Sigmoid colon (tissue), 7 donors: ENCODE data around the gene CCDC69. TPM values are rescaled to one million over a fixed set of nuclear protein-coding genes. Genes with fewer than 3 reads are reported as not detected.

Experiments used
- DNase-seq: peaks from one replicate; pipeline ENCODE4 v3.0.0-alpha.2; 2019
- H3K27ac ChIP-seq, 4 donors: fragments of 200-600 bp; sonication (generic); one replicate each; pipeline ENCODE4 v1.5.1; 2016 to 2019; ENCODE audit warnings: mild to moderate bottlenecking in 1 of 4
- H3K27me3 ChIP-seq, 3 donors: fragments of 200-600 bp; sonication (generic); one replicate each; pipeline ENCODE4 v1.5.1; 2019; ENCODE audit warnings: mild to moderate bottlenecking in 1 of 3
- H3K36me3 ChIP-seq, 4 donors: fragments of 200-600 bp; sonication (generic); one replicate each; pipeline ENCODE4 v1.5.1; 2016 to 2019
- H3K4me1 ChIP-seq, 4 donors: fragments of 200-600 bp; sonication (generic); one replicate each; pipeline ENCODE4 v1.5.1; 2017 to 2019
- H3K4me3 ChIP-seq, 4 donors: fragments of 200-600 bp; sonication (generic); one replicate each; pipeline ENCODE4 v1.5.1; 2017 to 2019; ENCODE audit warnings: mild to moderate bottlenecking in 2 of 4, moderate library complexity in 1 of 4
- H3K9me3 ChIP-seq, 4 donors: fragments of 200-600 bp in 3 of 4; sonication (generic) in 3 of 4; one replicate each; pipeline versions ENCODE4 v1.5.1 to v1.6.1; 2013 to 2019
- CTCF ChIP-seq, 4 experiments: fragments of 450-650 bp in 3 of 4; fragments of 200-600 bp in 1 of 4; IDR thresholded peaks; one replicate each; pipeline ENCODE4 v1.5.1; 2016 to 2019; ENCODE audit warnings: antibody characterized with exemption in 4 of 4, mild to moderate bottlenecking in 3 of 4, moderate library complexity in 2 of 4
- EP300 ChIP-seq, 4 donors: sonication (generic); formaldehyde crosslinking; IDR thresholded peaks; one replicate each; pipeline ENCODE4 v1.6.1; 2017; ENCODE audit warnings: antibody characterized with exemption in 4 of 4
- POLR2A ChIP-seq, 2 donors: fragments of 450-650 bp; IDR thresholded peaks; one replicate each; pipeline ENCODE4 v1.6.1; 2016; ENCODE audit warnings: antibody characterized with exemption in 2 of 2, mild to moderate bottlenecking in 2 of 2, moderate library complexity in 2 of 2
- POLR2AphosphoS5 ChIP-seq, 4 donors: sonication (generic); formaldehyde crosslinking; IDR thresholded peaks; one replicate each; pipeline ENCODE4 v1.6.1; 2017; ENCODE audit warnings: antibody characterized with exemption in 4 of 4
- WGBS, 2 donors: extraction: QIAGEN DNeasy Blood & Tissue Kit; methylation state at CpG; one replicate each; pipeline ENCODE4 v1.1.7; 2013; 5-methylcytosine and 5-hydroxymethylcytosine counted together
- intact Hi-C: fragments of 100-400 bp; cut with DNase I; formaldehyde crosslinking; loops from one replicate; pipeline ENCODE4 v1.15.1; 2023
- polyA plus RNA-seq, 3 donors: library from polyadenylated mRNA; stranded (reverse); fragments of 200-250 nt; gene quantifications; one replicate each; pipeline ENCODE4 v1.2.3, GENCODE V29; 2013
- total RNA-seq, 4 donors: library from RNA; depleted of rRNA; stranded (reverse); fragments of >200 nt; gene quantifications; one replicate each; pipeline ENCODE4 v1.1.0, GENCODE V29; 2016
- donor health status: healthy with polysubstance abuse.
- donor health status: Bipolar disorder and iron deficiency.
- donor health status: healthy.

CCDC69 gene
- total and polyA plus RNA-seq, 7 donors = 6.0 to 342 (median 199) TPM

- Histone ChIP-seq H3K36me3 (no peaks in the 10 kb centered on the region), H3K27ac (peak overlapping the region in 3 of 4 donors; percentile 90 to 99 (median 98)), H3K27me3 (no peaks in the 10 kb centered on the region), H3K9me3 (no peaks in the 10 kb centered on the region), H3K4me3 (no peak overlapping the region), H3K4me1 (peaks cover 0 to 39% (median 34%) of the 10 kb centered on the region in 4 donors)
- no peak for TF ChIP-seq EP300 (IDR thresholded peaks at IDR 0.05)
- TF ChIP-seq POLR2AphosphoS5 (IDR thresholded peaks at IDR 0.05) = no peak
- TF ChIP-seq CTCF (IDR thresholded peaks at IDR 0.05) = no peak
- no peak for TF ChIP-seq POLR2A (IDR thresholded peaks at IDR 0.05)
- WGBS, 2 donors = 98% methylated on average over 4 of the region's 4 CpGs
- intact Hi-C loops = no loop called here
- DNase-seq = no peak
Observed at GRCh38 chr5:151225071-151225470, 1.2 kb upstream of the CCDC69 start.

- Histone ChIP-seq H3K27me3 (no peaks in the 10 kb centered on the region), H3K4me3 (peak overlapping the region; percentile 78 to 95 (median 87)), H3K27ac (peak overlapping the region; percentile 90 to 99 (median 94)), H3K9me3 (no peaks in the 10 kb centered on the region), H3K4me1 (peaks cover 0 to 46% (median 41%) of the 10 kb centered on the region in 4 donors), H3K36me3 (no peaks in the 10 kb centered on the region)
- intact Hi-C loops = loop anchor here (1.0 to 5.0 kb wide), 2 partner anchors 10 to 67 kb away; partner anchors contain the start of gene ANXA6
- WGBS, 2 donors = 73 to 83% methylated on average over 6 of the region's 6 CpGs
- TF ChIP-seq POLR2A (IDR thresholded peaks at IDR 0.05) (no peak), CTCF (IDR thresholded peaks at IDR 0.05) (no peak), POLR2AphosphoS5 (IDR thresholded peaks at IDR 0.05) (no peak), EP300 (IDR thresholded peaks at IDR 0.05) (no peak)
- DNase-seq = peak; percentile 33
Observed at GRCh38 chr5:151224372-151224771, 480 bp upstream of the CCDC69 start.

GRCh38 chr5:151222790-151223446, 974 bp downstream of the CCDC69 start:
- Histone ChIP-seq H3K4me1 (peaks cover 0 to 61% (median 55%) of the 10 kb centered on the region in 4 donors), H3K36me3 (no peaks in the 10 kb centered on the region), H3K27ac (peak overlapping the region; percentile 90 to 99 (median 94)), H3K4me3 (peak overlapping the region; percentile 78 to 95 (median 87)), H3K27me3 (no peaks in the 10 kb centered on the region), H3K9me3 (no peaks in the 10 kb centered on the region)
- TF ChIP-seq POLR2AphosphoS5 (IDR thresholded peaks at IDR 0.05) = peak in 2 of 4 donors; percentile 11 to 21
- TF ChIP-seq EP300 (IDR thresholded peaks at IDR 0.05) = no peak
- intact Hi-C loops = loop anchor here (5.0 kb wide), 1 partner anchor 66 kb away; the partner anchor contains the start of gene ANXA6
- 19 to 35% methylated on average over 4 of the region's 4 CpGs for WGBS, 2 donors
- DNase-seq = peak; percentile 88

GRCh38 chr5:151222054-151222789, 1.7 kb downstream of the CCDC69 start:
- H3K27ac ChIP-seq = peak overlapping the region; percentile 90 to 99 (median 94)
- TF ChIP-seq EP300 (IDR thresholded peaks at IDR 0.05) (no peak), POLR2AphosphoS5 (IDR thresholded peaks at IDR 0.05) (peak in 3 of 4 donors; percentile 6 to 54 (median 38)), CTCF (IDR thresholded peaks at IDR 0.05) (no peak), POLR2A (IDR thresholded peaks at IDR 0.05) (no peak)
- DNase-seq = peak; percentile 81
- peak overlapping the region; percentile 78 to 95 (median 87) for H3K4me3 ChIP-seq
- H3K9me3 ChIP-seq = no peaks in the 10 kb centered on the region
- 69 to 86% methylated on average over 6 of the region's 6 CpGs for WGBS, 2 donors
- peaks cover 0 to 68% (median 62%) of the 10 kb centered on the region in 4 donors for H3K4me1 ChIP-seq
- H3K36me3 ChIP-seq = no peaks in the 10 kb centered on the region
- H3K27me3 ChIP-seq = no peaks in the 10 kb centered on the region
- intact Hi-C loops = loop anchor here (5.0 kb wide), 1 partner anchor 65 kb away; the partner anchor contains the start of gene ANXA6

GRCh38 chr5:151221574-151221973, 2.3 kb downstream of the CCDC69 start:
- Histone ChIP-seq H3K4me3 (peak overlapping the region; percentile 78 to 95 (median 87)), H3K9me3 (no peaks in the 10 kb centered on the region), H3K27ac (peak overlapping the region; percentile 90 to 99 (median 94)), H3K4me1 (peaks cover 0 to 74% (median 69%) of the 10 kb centered on the region in 4 donors), H3K36me3 (no peaks in the 10 kb centered on the region), H3K27me3 (no peaks in the 10 kb centered on the region)
- intact Hi-C loops = loop anchor here (5.0 kb wide), 1 partner anchor 64 kb away; the partner anchor contains the start of gene ANXA6
- TF ChIP-seq POLR2AphosphoS5 (IDR thresholded peaks at IDR 0.05) = peak in 1 of 4 donors; percentile 30
- TF ChIP-seq CTCF (IDR thresholded peaks at IDR 0.05) = no peak
- DNase-seq = no peak
- 71 to 74% methylated on average over 3 of the region's 3 CpGs for WGBS, 2 donors
